GM19397 (cell line): Measurements from ENCODE around the gene ZNF177.

Experiments used
- ATAC-seq: cut with Tn5 transposase; IDR thresholded peaks from one replicate; pipeline ENCODE4 v1.9.1; 2021; ENCODE audit warnings: mild to moderate bottlenecking, moderate library complexity; ENCODE audit not compliant: unreplicated experiment

The ZNF177 gene

DNA sequence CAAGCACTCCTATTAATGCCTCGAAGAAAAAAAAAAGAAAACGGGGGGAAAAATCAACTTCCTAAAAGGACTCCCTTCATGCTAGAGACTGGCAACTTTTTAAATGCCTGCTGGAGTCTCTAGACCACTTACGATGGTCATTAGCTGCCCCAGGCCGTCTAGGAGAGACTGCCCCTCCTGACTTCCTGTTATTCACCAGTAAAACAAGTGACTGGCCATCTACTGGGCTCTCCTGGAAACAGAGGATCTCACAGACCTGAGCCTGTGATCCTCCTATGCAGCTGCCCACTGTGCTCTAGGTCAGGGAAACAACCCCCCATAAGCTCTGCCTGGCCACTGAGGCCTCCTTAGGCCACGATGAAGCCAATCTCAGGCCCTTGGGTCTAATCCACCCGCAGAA, 65.1 kb downstream of the ZNF177 start:
- ATAC-seq: no peak

- no peak for ATAC-seq
These were observed 67.6 kb downstream of the ZNF177 start for GRCh38 chr19:9430444-9430843.

- ATAC-seq: no peak
These were observed 68.7 kb downstream of the ZNF177 start for GRCh38 chr19:9431475-9431874.
